ENCODE measurements around the gene HIPK2.

DNA sequence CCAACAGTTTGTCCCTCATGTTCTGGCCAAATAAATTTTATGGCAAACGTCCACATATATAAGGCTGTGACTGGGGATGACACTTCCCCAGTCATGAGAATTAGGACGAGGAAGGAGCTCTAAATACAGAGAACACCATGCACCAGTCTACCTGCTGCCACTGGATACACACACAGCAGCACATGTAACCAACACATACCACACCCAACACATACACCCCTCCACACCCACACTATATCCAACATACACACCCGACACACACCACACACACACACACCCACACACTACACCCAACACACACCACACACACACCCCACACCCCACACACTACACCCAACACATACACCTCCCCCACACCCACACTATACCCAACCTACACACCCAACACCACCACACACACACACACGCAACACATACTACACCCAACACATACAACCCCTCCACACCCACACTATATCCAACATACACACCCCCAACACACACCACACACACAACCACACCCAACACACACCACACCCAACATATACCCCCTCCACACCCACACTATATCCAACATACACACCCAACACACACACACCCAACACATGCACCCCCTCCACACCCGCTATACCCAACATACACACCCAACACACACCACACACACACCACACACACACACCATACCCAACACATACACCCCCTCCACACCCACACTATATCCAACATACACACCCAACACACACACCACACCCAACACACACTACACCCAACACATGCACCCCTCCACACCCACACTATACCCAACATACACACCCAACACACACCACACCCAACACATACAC, 74.1 kb downstream of the HIPK2 start:
- TF ChIP-seq FOXK2 (IDR thresholded peaks at IDR 0.05), result no peak
- TF ChIP-seq ELF4 (IDR thresholded peaks at IDR 0.05), result no peak
- TF ChIP-seq CTBP1 (IDR thresholded peaks at IDR 0.05; ENCODE audit: borderline replicate concordance), result no peak
- no peak for TF ChIP-seq NFRKB (IDR thresholded peaks at IDR 0.05)
- TF ChIP-seq HDGF (IDR thresholded peaks at IDR 0.05; ENCODE audit: borderline replicate concordance), result no peak
- TF ChIP-seq BHLHE40 (IDR thresholded peaks at IDR 0.05; ENCODE audit: borderline replicate concordance), result no peak
- TF ChIP-seq SP1 (IDR thresholded peaks at IDR 0.05), result no peak
- TF ChIP-seq FOXM1 (IDR thresholded peaks at IDR 0.05; ENCODE audit: borderline replicate concordance), result no peak
- TF ChIP-seq, protein P1, sequence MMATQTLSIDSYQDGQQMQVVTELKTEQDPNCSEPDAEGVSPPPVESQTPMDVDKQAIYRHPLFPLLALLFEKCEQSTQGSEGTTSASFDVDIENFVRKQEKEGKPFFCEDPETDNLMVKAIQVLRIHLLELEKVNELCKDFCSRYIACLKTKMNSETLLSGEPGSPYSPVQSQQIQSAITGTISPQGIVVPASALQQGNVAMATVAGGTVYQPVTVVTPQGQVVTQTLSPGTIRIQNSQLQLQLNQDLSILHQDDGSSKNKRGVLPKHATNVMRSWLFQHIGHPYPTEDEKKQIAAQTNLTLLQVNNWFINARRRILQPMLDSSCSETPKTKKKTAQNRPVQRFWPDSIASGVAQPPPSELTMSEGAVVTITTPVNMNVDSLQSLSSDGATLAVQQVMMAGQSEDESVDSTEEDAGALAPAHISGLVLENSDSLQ (IDR thresholded peaks at IDR 0.05), result no peak
- no peak for TF ChIP-seq SUZ12 (IDR thresholded peaks at IDR 0.05)

Data from HEK293T (cell line).